Cardiac fibroblast (primary cell): Measurements from ENCODE around the gene LRPAP1.

Experiments
- DNase-seq, 2 donors: peaks; one replicate each; pipeline versions ENCODE4 v3.0.0 to v3.0.0-alpha.2; 2010; ENCODE audit warnings: low read depth in 2 of 2
- H3K4me3 ChIP-seq, 2 donors: replicated peaks in 1 of 2; 1 replicate in 1 of 2; 2 replicates in 1 of 2; pipeline ENCODE4 v1.5.1; 2011; ENCODE audit warnings: low read depth in 2 of 2, low read length in 2 of 2, mild to moderate bottlenecking in 2 of 2, moderate library complexity in 1 of 2
- CTCF ChIP-seq: IDR thresholded peaks from one replicate; pipeline ENCODE4 v1.5.1; 2011; ENCODE audit warnings: low read depth, mild to moderate bottlenecking, low read length, inconsistent platforms

The LRPAP1 gene

GRCh38 chr4:3502941-3503936, 29.0 kb downstream of the LRPAP1 start:
- TF ChIP-seq CTCF: no peak
- DNase-seq: no peak
- no peak overlapping the region for H3K4me3 ChIP-seq

- no peak for DNase-seq
- no peak overlapping the region for H3K4me3 ChIP-seq
- TF ChIP-seq CTCF: no peak
These were observed 30.3 kb downstream of the LRPAP1 start for GRCh38 chr4:3501825-3502425.

- no peak for TF ChIP-seq CTCF
- no peak overlapping the region for H3K4me3 ChIP-seq
- DNase-seq: no peak
These were observed 30.9 kb downstream of the LRPAP1 start for GRCh38 chr4:3501126-3501824.

- H3K4me3 ChIP-seq: no peak overlapping the region
- no peak for TF ChIP-seq CTCF
- no peak for DNase-seq
These were observed 31.6 kb downstream of the LRPAP1 start for GRCh38 chr4:3500634-3501101.

- no peak for TF ChIP-seq CTCF
- no peak overlapping the region for H3K4me3 ChIP-seq
- no peak for DNase-seq
These were observed 32.1 kb downstream of the LRPAP1 start for GRCh38 chr4:3500111-3500510.

GRCh38 chr4:3499710-3500109, 32.5 kb downstream of the LRPAP1 start:
- no peak for TF ChIP-seq CTCF
- DNase-seq: no peak
- no peak overlapping the region for H3K4me3 ChIP-seq
